ENCODE results near the gene AGBL4.
"Not testable (repeated sequence)": the region's sequence is repeated elsewhere in the genome, so short reads cannot be mapped to it uniquely, and the experiment has no call there.

DNA sequence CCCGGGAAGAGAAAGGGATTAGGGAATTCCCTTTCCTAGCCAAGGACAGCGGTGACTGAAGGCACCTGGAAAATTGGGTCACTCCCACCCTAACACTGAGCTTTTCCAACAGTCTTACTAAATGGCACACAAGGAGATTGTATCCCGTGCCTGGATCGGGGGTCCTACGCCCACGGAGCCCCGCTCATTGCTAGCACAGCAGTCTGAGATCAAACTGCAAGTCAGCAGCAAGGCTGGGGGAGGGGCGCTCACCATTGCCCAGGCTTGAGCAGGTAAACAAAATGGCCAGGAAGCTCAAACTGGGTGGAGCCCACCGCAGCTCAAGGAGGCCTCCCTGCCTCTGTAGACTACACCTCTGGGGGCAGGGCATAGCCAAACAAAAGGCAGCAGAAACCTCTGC lies 285.6 kb downstream of the AGBL4 start:
- not testable (repeated sequence) for TF ChIP-seq CTCF, POLR2A (IDR thresholded peaks at IDR 0.05)
